ENCODE data around the gene RALGAPB.
"Not testable (repeated sequence)": the region's sequence is repeated elsewhere in the genome, so short reads cannot be mapped to it uniquely, and the experiment has no call there.

The RALGAPB gene

GRCh38 chr20:38472513-38473366, at the start of gene RALGAPB:
TSS of gene RALGAPB (plus strand) at chr20:38472843. CDS start at chr20:38488433, 15,590 bp downstream.
- DNase-seq (ENCODE audit: low spot score) = peak; percentile 95

- no peak for DNase-seq (ENCODE audit: low spot score)
Observed at GRCh38 chr20:38423541-38423940, 49.1 kb upstream of the RALGAPB start.

GRCh38 chr20:38424401-38424800, 48.2 kb upstream of the RALGAPB start:
- no peak for DNase-seq (ENCODE audit: low spot score)

GRCh38 chr20:38426006-38426897, 46.4 kb upstream of the RALGAPB start:
- no peak for DNase-seq (ENCODE audit: low spot score)

GRCh38 chr20:38427655-38428023, 45.0 kb upstream of the RALGAPB start:
- no peak for DNase-seq (ENCODE audit: low spot score)

- no peak for DNase-seq (ENCODE audit: low spot score)
Observed at GRCh38 chr20:38428800-38429199, 43.8 kb upstream of the RALGAPB start.

- DNase-seq (ENCODE audit: low spot score) = no peak
Observed at GRCh38 chr20:38429301-38429700, 43.3 kb upstream of the RALGAPB start.

- DNase-seq (ENCODE audit: low spot score) = no peak
Observed at GRCh38 chr20:38430679-38431325, 41.8 kb upstream of the RALGAPB start.

GRCh38 chr20:38432292-38432691, 40.4 kb upstream of the RALGAPB start:
- no peak for DNase-seq (ENCODE audit: low spot score)

- DNase-seq (ENCODE audit: low spot score) = not testable (repeated sequence)
Observed at GRCh38 chr20:38432870-38433269, 39.8 kb upstream of the RALGAPB start.

GRCh38 chr20:38433304-38433972, 39.2 kb upstream of the RALGAPB start:
- DNase-seq (ENCODE audit: low spot score) = no peak

GRCh38 chr20:38434301-38434741, 38.3 kb upstream of the RALGAPB start:
- peak; percentile 40 for DNase-seq (ENCODE audit: low spot score)

GRCh38 chr20:38434770-38435554, 37.7 kb upstream of the RALGAPB start, which contains the start of gene SNHG17:
TSS of gene SNHG17 (minus strand) at chr20:38435328.
- peak; percentile 91 for DNase-seq (ENCODE audit: low spot score)

- DNase-seq (ENCODE audit: low spot score) = no peak
Observed at GRCh38 chr20:38435555-38435939, 37.1 kb upstream of the RALGAPB start.

- no peak for DNase-seq (ENCODE audit: low spot score)
Observed at GRCh38 chr20:38437796-38438195, 34.8 kb upstream of the RALGAPB start.

- DNase-seq (ENCODE audit: low spot score) = not testable (repeated sequence)
Observed at GRCh38 chr20:38441110-38441509, 31.5 kb upstream of the RALGAPB start.

- no peak for DNase-seq (ENCODE audit: low spot score)
Observed at GRCh38 chr20:38441916-38442315, 30.7 kb upstream of the RALGAPB start.

GRCh38 chr20:38445381-38445796, 27.3 kb upstream of the RALGAPB start:
- no peak for DNase-seq (ENCODE audit: low spot score)

- DNase-seq (ENCODE audit: low spot score) = no peak
Observed at GRCh38 chr20:38445901-38446425, 26.7 kb upstream of the RALGAPB start.

GRCh38 chr20:38446441-38447209, 26.0 kb upstream of the RALGAPB start:
- DNase-seq (ENCODE audit: low spot score) = peak; percentile 93
